K562 (cell line): ENCODE data around the gene MAP2. TPM values are rescaled to one million over a fixed set of nuclear protein-coding genes. Genes with fewer than 3 reads are reported as not detected.

Source experiments
- ATAC-seq: fragments of 200-7000 bp; cut with Tn5 transposase; 3 replicates; pipeline ENCODE4 v1.9.1; 2020; ENCODE audit warnings: moderate library complexity
- BruUV-seq: library from RNA; stranded (reverse); fragments of 400-500 nt; replicated peaks from 2 replicates; lab custom pipeline; 2021; lab: Mats Ljungman, UMichigan
- CTCF ChIA-PET: fragments of 300-600 bp; formaldehyde crosslinking; extraction: SDS; loops from one replicate; lab custom pipeline; 2021; ENCODE audit warnings: low intra/inter-chr PET ratio; lab: Yijun Ruan, JAX
- POLR2A ChIA-PET: fragments of 300-600, 350-650 bp; sonication (Branson Sonifier 250); formaldehyde crosslinking; extraction: SDS; loops from one replicate; lab custom pipeline; 2021; ENCODE audit warnings: antibody characterized with exemption, inconsistent platforms; lab: Yijun Ruan, JAX
- DNase-seq, 4 experiments: peaks; one replicate each; pipeline versions ENCODE4 v3.0.0 to v3.0.0-alpha.2; 2011 to 2018; ENCODE audit warnings: low spot score in 3 of 4, mixed read lengths in 3 of 4; ENCODE audit errors: extremely low read depth in 1 of 4
- FAIRE-seq: peaks from 2 replicates; lab custom pipeline; 2011; peaks lifted over from hg19 to GRCh38; lab: Jason Lieb, UNC
- H2AFZ ChIP-seq: 2 replicates; pipeline ENCODE4 v1.6.0; 2011; ENCODE audit warnings: low read depth, low read length, control low read depth, inconsistent platforms
- H3K27ac ChIP-seq: fragments of 200-600 bp; 3 replicates; pipeline ENCODE4 v1.8.0; 2011; ENCODE audit warnings: low read depth, mild to moderate bottlenecking, control low read depth, inconsistent platforms, low read length, moderate library complexity, mixed read lengths; ENCODE audit errors: extremely low read depth
- H3K27me3 ChIP-seq, 2 experiments: fragments of 300-600 bp in 1 of 2; 2 replicates in 1 of 2; 3 replicates in 1 of 2; pipeline versions ENCODE4 v1.6.0 to v1.8.0; 2011; ENCODE audit warnings: inconsistent platforms in 2 of 2, low read length in 2 of 2, mild to moderate bottlenecking in 1 of 2, mixed read lengths in 1 of 2, moderate library complexity in 1 of 2; ENCODE audit not compliant: control insufficient read depth in 2 of 2, insufficient read depth in 2 of 2
- H3K36me3 ChIP-seq: fragments of 300-600 bp; 3 replicates; pipeline ENCODE4 v1.8.0; 2011; ENCODE audit warnings: mild to moderate bottlenecking, low read length, inconsistent platforms; ENCODE audit not compliant: control insufficient read depth, insufficient read depth
- H3K4me1 ChIP-seq, 2 experiments: fragments of 200-600 bp in 1 of 2; replicated peaks in 1 of 2; 2 replicates in 1 of 2; 3 replicates in 1 of 2; pipeline versions ENCODE4 v1.5.1 to v1.8.0; 2011; ENCODE audit warnings: inconsistent platforms in 2 of 2, low read length in 2 of 2, mild to moderate bottlenecking in 1 of 2, mixed read lengths in 1 of 2, moderate library complexity in 1 of 2; ENCODE audit not compliant: control insufficient read depth in 2 of 2, insufficient read depth in 2 of 2
- H3K4me2 ChIP-seq: 2 replicates; pipeline ENCODE4 v1.6.1; 2011; ENCODE audit warnings: low read length, control low read depth, inconsistent platforms, mixed read lengths; ENCODE audit not compliant: insufficient read depth
- H3K4me3 ChIP-seq: fragments of 200-600 bp; sonication (generic), shearing (Covaris generic); 2 replicates; pipeline ENCODE4 v1.5.1; 2016; ENCODE audit warnings: control low read depth, inconsistent platforms
- H3K79me2 ChIP-seq: fragments of 200-600 bp; 3 replicates; pipeline ENCODE4 v1.8.0; 2011; ENCODE audit warnings: low read length, inconsistent platforms; ENCODE audit not compliant: control insufficient read depth, insufficient read depth
- H3K9ac ChIP-seq, 2 experiments: 2 replicates each; pipeline versions ENCODE4 v1.6.0 to v1.6.1; 2011; ENCODE audit warnings: low read depth in 2 of 2, low read length in 2 of 2, control low read depth in 1 of 2, inconsistent platforms in 1 of 2, mild to moderate bottlenecking in 1 of 2, mixed read lengths in 1 of 2; ENCODE audit not compliant: insufficient read depth in 1 of 2
- H3K9me1 ChIP-seq: one replicate; pipeline ENCODE4 v1.6.0; 2011; ENCODE audit warnings: inconsistent platforms, mild to moderate bottlenecking, low read length, moderate library complexity; ENCODE audit not compliant: control insufficient read depth, insufficient read depth
- H3K9me3 ChIP-seq: replicated peaks from 2 replicates; pipeline ENCODE4 v1.5.1; 2011; ENCODE audit warnings: low read depth, low read length, inconsistent platforms; ENCODE audit not compliant: control insufficient read depth, insufficient read depth
- H4K20me1 ChIP-seq: replicated peaks from 2 replicates; pipeline ENCODE4 v1.6.1; 2011; ENCODE audit warnings: low read length, inconsistent platforms, mixed read lengths; ENCODE audit not compliant: control insufficient read depth, insufficient read depth
- BCOR ChIP-seq: fragments of 450-650 bp; IDR thresholded peaks from 2 replicates; pipeline ENCODE4 v1.6.1; 2016
- HDAC1 ChIP-seq, 2 experiments: fragments of 450-650 bp; IDR thresholded peaks; 2 replicates each; pipeline ENCODE4 v1.6.1; 2016 to 2017; ENCODE audit warnings: inconsistent platforms in 1 of 2, mild to moderate bottlenecking in 1 of 2, moderate library complexity in 1 of 2
- PHF20 ChIP-seq: fragments of 450-650 bp; IDR thresholded peaks from 2 replicates; pipeline ENCODE4 v1.6.1; 2018; ENCODE audit not compliant: partially characterized antibody
- PRMT5 ChIP-seq: sonication (generic); formaldehyde crosslinking; IDR thresholded peaks from 2 replicates; pipeline ENCODE4 v1.5.0; 2020; ENCODE audit warnings: missing genetic modification reagents
- SRSF3 ChIP-seq: fragments of 200-400 bp; formaldehyde crosslinking; IDR thresholded peaks from 2 replicates; pipeline ENCODE4 v1.6.1; 2016; ENCODE audit warnings: mild to moderate bottlenecking, low read length, moderate library complexity; ENCODE audit not compliant: insufficient read depth
- TRIM24 ChIP-seq, 2 experiments: fragments of 450-650 bp; IDR thresholded peaks; 2 replicates each; pipeline ENCODE4 v1.6.1; 2016
- XRCC3 ChIP-seq: fragments of 450-650 bp; IDR thresholded peaks from 2 replicates; pipeline ENCODE4 v1.6.1; 2017; ENCODE audit warnings: mild to moderate bottlenecking, moderate library complexity
- WGBS: fragments of 100-300 bp; shearing (Covaris generic); methylation state at CpG from one replicate; pipeline ENCODE4 v1.1.6; 2016; ENCODE audit warnings: low coverage, mixed read lengths; ENCODE audit not compliant: insufficient coverage; ENCODE audit errors: missing lambda C conversion rate; 5-methylcytosine and 5-hydroxymethylcytosine counted together
- in situ Hi-C: fragments of 300-500 bp; cut with MboI; formaldehyde crosslinking; loops from 4 replicates; pipeline ENCODE4 v1.15.0; 2018; ENCODE audit warnings: inconsistent platforms, mixed read lengths
- intact Hi-C: fragments of 100-400 bp; cut with micrococcal nuclease; formaldehyde crosslinking; loops from 2 replicates; pipeline ENCODE4 v1.14.2; 2022
- polyA plus RNA-seq, 8 experiments: library from polyadenylated mRNA; depleted of rRNA in 4 of 8; stranded (reverse) in 5 of 8; unstranded in 3 of 8; fragments of >200 nt; fragmentation: Nextera tagmentation in 2 of 8; fragmentation: Illumina TruSeq in 1 of 8; extraction: Ambion mirVana in 2 of 8; extraction: Trizol in 1 of 8; gene quantifications; 2 replicates each; pipeline versions ENCODE4 v1.2.1 to v1.2.3, GENCODE V29; 2011 to 2014; ENCODE audit warnings: inconsistent platforms in 1 of 8, missing spikeins in 1 of 8
- total RNA-seq, 7 experiments: library from RNA; depleted of rRNA in 6 of 7; stranded (reverse); fragments of >200 nt in 6 of 7; fragmentation: Illumina TruSeq in 2 of 7; extraction: Trizol in 2 of 7; gene quantifications; 2 replicates each; pipeline versions ENCODE4 v1.2.1 to v1.2.3, GENCODE V29; 2011 to 2021; ENCODE audit warnings: low replicate concordance in 1 of 7
- TF ChIP-seq, protein P1 (sequence below): sonication (generic); formaldehyde crosslinking; IDR thresholded peaks from 2 replicates; pipeline ENCODE4 v1.8.0; 2022; ENCODE audit warnings: missing genetic modification reagents, mild to moderate bottlenecking, moderate library complexity, borderline replicate concordance
- TF ChIP-seq, protein P2 (sequence below), 2 experiments: fragments of 450-650 bp in 1 of 2; sonication (generic) in 1 of 2; formaldehyde crosslinking in 1 of 2; IDR thresholded peaks; 2 replicates each; pipeline versions ENCODE4 v1.7.1 to v1.9.0; 2016 to 2022; ENCODE audit warnings: inconsistent platforms in 1 of 2, mild to moderate bottlenecking in 1 of 2, missing genetic modification reagents in 1 of 2

Gene MAP2
- total and polyA plus RNA-seq, 9 of the 15 experiments (the other 6 are each of a cell fraction or from before 2014, with no cell fraction given) = 0.13 TPM; not detected in 8

DNA sequence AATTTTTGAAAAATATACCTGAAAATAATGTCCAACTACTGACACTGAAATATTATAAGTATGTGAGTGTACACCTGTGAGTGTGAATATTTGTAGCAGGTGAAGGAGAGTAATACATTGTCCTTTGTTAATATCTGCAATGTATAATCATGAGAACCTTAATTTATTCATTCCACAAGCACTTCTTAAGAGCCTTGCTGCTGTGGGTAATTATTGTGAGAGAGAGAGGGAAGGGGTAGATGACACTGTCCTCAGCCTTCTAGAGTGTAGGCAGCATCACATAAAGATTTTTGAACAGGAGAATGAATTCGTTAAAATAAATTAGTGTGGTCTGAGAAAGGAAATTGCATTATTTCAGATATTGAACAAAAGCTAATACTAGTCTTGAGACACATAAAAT lies 157.2 kb downstream of the MAP2 start:
- in situ Hi-C loops = no loop called here
- Histone ChIP-seq H3K79me2 (no peaks in the 10 kb centered on the region), H2AFZ (no peak overlapping the region), H3K4me3 (no peak overlapping the region), H4K20me1 (no peaks in the 10 kb centered on the region), H3K4me1 (no peaks in the 10 kb centered on the region), H3K36me3 (no peaks in the 10 kb centered on the region), H3K9ac (no peak overlapping the region), H3K27me3 (no peaks in the 10 kb centered on the region), H3K9me1 (no peaks in the 10 kb centered on the region), H3K4me2 (no peak overlapping the region), H3K27ac (no peak overlapping the region), H3K9me3 (no peaks in the 10 kb centered on the region)
- no TSS peak for BruUV-seq
- ChIA-PET CTCF (no interaction called here), POLR2A (no interaction called here)
- 0% methylated on average over 1 of the region's 1 CpG for WGBS
- intact Hi-C loops = no loop called here
- no peak for FAIRE-seq
- no peak for DNase-seq
- no peak for TF ChIP-seq XRCC3
- no peak for TF ChIP-seq PRMT5
- TF ChIP-seq TRIM24 (IDR thresholded peaks at IDR 0.05) = no peak
- TF ChIP-seq HDAC1 (IDR thresholded peaks at IDR 0.05) = no peak
- TF ChIP-seq, protein P1, sequence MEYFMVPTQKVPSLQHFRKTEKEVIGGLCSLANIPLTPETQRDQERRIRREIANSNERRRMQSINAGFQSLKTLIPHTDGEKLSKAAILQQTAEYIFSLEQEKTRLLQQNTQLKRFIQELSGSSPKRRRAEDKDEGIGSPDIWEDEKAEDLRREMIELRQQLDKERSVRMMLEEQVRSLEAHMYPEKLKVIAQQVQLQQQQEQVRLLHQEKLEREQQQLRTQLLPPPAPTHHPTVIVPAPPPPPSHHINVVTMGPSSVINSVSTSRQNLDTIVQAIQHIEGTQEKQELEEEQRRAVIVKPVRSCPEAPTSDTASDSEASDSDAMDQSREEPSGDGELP (CRISPR knock-in tag) = no peak
- no peak for TF ChIP-seq PHF20
- TF ChIP-seq BCOR = no peak
- no peak for TF ChIP-seq SRSF3
- TF ChIP-seq, protein P2, sequence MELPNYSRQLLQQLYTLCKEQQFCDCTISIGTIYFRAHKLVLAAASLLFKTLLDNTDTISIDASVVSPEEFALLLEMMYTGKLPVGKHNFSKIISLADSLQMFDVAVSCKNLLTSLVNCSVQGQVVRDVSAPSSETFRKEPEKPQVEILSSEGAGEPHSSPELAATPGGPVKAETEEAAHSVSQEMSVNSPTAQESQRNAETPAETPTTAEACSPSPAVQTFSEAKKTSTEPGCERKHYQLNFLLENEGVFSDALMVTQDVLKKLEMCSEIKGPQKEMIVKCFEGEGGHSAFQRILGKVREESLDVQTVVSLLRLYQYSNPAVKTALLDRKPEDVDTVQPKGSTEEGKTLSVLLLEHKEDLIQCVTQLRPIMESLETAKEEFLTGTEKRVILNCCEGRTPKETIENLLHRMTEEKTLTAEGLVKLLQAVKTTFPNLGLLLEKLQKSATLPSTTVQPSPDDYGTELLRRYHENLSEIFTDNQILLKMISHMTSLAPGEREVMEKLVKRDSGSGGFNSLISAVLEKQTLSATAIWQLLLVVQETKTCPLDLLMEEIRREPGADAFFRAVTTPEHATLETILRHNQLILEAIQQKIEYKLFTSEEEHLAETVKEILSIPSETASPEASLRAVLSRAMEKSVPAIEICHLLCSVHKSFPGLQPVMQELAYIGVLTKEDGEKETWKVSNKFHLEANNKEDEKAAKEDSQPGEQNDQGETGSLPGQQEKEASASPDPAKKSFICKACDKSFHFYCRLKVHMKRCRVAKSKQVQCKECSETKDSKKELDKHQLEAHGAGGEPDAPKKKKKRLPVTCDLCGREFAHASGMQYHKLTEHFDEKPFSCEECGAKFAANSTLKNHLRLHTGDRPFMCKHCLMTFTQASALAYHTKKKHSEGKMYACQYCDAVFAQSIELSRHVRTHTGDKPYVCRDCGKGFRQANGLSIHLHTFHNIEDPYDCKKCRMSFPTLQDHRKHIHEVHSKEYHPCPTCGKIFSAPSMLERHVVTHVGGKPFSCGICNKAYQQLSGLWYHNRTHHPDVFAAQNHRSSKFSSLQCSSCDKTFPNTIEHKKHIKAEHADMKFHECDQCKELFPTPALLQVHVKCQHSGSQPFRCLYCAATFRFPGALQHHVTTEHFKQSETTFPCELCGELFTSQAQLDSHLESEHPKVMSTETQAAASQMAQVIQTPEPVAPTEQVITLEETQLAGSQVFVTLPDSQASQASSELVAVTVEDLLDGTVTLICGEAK (IDR thresholded peaks at IDR 0.05) = no peak
- TF ChIP-seq, protein P2 (CRISPR knock-in tag; IDR thresholded peaks at IDR 0.05) = no peak
- no peak for ATAC-seq
